ENCODE measurements around the gene MAML3.

DNA sequence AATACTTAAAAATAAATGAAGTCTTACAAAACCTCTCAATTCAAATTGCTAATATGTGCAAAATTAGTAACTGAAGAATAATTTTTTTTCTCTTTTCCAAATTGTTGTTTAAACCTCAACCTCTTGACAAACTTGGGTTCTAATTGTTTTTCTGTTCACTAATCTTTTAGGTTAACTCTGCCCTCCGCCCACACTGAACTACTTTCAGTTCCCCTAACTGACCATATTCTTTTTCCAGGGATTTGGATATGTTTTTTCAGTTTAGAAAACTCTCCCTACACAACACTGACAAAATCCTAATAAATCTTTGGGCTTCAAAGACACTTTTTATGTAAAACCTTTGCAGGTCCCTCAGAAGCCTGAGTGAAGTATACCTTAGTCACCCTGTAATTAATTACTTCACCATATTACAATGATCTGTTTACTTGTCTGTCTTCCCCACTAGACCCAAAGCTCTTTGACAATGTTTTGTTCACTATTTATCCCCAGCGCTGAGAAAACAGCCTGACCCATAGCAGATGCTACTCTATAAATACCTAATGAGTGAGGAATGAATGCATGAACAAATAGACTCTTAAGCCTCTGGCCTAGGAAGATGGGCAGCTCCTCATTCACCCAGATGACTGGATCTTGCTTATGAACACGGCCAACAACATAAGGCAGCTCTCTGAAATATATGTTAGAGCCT, 134.9 kb downstream of the MAML3 start:
- TF ChIP-seq POLR2AphosphoS5 (IDR thresholded peaks at IDR 0.05) (no peak), POLR2A (IDR thresholded peaks at IDR 0.05) (no peak)
- TF ChIP-seq, protein P1, sequence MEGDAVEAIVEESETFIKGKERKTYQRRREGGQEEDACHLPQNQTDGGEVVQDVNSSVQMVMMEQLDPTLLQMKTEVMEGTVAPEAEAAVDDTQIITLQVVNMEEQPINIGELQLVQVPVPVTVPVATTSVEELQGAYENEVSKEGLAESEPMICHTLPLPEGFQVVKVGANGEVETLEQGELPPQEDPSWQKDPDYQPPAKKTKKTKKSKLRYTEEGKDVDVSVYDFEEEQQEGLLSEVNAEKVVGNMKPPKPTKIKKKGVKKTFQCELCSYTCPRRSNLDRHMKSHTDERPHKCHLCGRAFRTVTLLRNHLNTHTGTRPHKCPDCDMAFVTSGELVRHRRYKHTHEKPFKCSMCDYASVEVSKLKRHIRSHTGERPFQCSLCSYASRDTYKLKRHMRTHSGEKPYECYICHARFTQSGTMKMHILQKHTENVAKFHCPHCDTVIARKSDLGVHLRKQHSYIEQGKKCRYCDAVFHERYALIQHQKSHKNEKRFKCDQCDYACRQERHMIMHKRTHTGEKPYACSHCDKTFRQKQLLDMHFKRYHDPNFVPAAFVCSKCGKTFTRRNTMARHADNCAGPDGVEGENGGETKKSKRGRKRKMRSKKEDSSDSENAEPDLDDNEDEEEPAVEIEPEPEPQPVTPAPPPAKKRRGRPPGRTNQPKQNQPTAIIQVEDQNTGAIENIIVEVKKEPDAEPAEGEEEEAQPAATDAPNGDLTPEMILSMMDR (IDR thresholded peaks at IDR 0.05): no peak

All from upper lobe of left lung (tissue), 4 donors.